PC-9 (cell line): ENCODE measurements around the gene PDIA6. TPM values are rescaled to one million over a fixed set of nuclear protein-coding genes. Genes with fewer than 3 reads are reported as not detected.

Experiments
- BruUV-seq: library from RNA; stranded (reverse); fragments of 400-500 nt; replicated peaks from 2 replicates; lab custom pipeline; 2021; lab: Mats Ljungman, UMichigan
- CTCF ChIA-PET: fragments of 300-600 bp; sonication (Branson Sonifier 250); formaldehyde crosslinking; loops from one replicate; lab custom pipeline; 2022; ENCODE audit warnings: antibody characterized with exemption; lab: Charles Lee
- POLR2A ChIA-PET: fragments of 300-600 bp; sonication (Branson Sonifier 250); formaldehyde crosslinking; loops from one replicate; lab custom pipeline; 2022; ENCODE audit warnings: antibody characterized with exemption; ENCODE audit not compliant: unreplicated experiment; lab: Charles Lee
- DNase-seq, 2 experiments: peaks; one replicate each; pipeline versions ENCODE4 v3.0.0 to v3.0.0-alpha.2; 2015 to 2022; ENCODE audit warnings: mixed read lengths in 1 of 2
- H2AFZ ChIP-seq: fragments of 200-600 bp; sonication (generic); 2 replicates; pipeline ENCODE4 v1.8.1; 2017; ENCODE audit warnings: antibody characterized with exemption
- H3F3A ChIP-seq: fragments of 200-600 bp; sonication (generic); 2 replicates; pipeline ENCODE4 v1.8.1; 2017; ENCODE audit warnings: antibody characterized with exemption, mild to moderate bottlenecking, low read depth; ENCODE audit not compliant: insufficient read depth
- H3K27ac ChIP-seq: fragments of 200-600 bp; sonication (generic); 2 replicates; pipeline ENCODE4 v1.6.1; 2016; ENCODE audit warnings: mixed run types
- H3K27me3 ChIP-seq: fragments of 200-600 bp; sonication (generic); 2 replicates; pipeline ENCODE4 v1.6.1; 2016; ENCODE audit warnings: low read depth, mixed run types; ENCODE audit not compliant: insufficient read depth
- H3K36me3 ChIP-seq: fragments of 200-600 bp; sonication (generic); 2 replicates; pipeline ENCODE4 v1.6.1; 2016; ENCODE audit warnings: low read depth, mixed run types
- H3K4me1 ChIP-seq: fragments of 200-600 bp; sonication (generic); replicated peaks from 2 replicates; pipeline ENCODE4 v1.6.1; 2016; ENCODE audit warnings: mixed run types; ENCODE audit not compliant: insufficient read depth
- H3K4me2 ChIP-seq: fragments of 200-600 bp; sonication (generic); 2 replicates; pipeline ENCODE4 v1.6.1; 2017; ENCODE audit warnings: mixed run types
- H3K4me3 ChIP-seq: fragments of 200-600 bp; sonication (generic); 2 replicates; pipeline ENCODE4 v1.6.1; 2016; ENCODE audit warnings: mixed run types
- H3K79me2 ChIP-seq: fragments of 200-600 bp; sonication (generic); 2 replicates; pipeline ENCODE4 v1.6.1; 2017; ENCODE audit warnings: low read depth, mixed run types
- H3K9me2 ChIP-seq: fragments of 200-600 bp; sonication (generic); 2 replicates; pipeline ENCODE4 v1.8.1; 2017; ENCODE audit warnings: mild to moderate bottlenecking; ENCODE audit not compliant: insufficient read depth
- H3K9me3 ChIP-seq: fragments of 200-600 bp; sonication (generic); 2 replicates; pipeline ENCODE4 v1.8.1; 2016; ENCODE audit warnings: low read depth; ENCODE audit not compliant: insufficient read depth
- H4K20me1 ChIP-seq: fragments of 200-600 bp; sonication (generic); 2 replicates; pipeline ENCODE4 v1.8.1; 2017; ENCODE audit not compliant: insufficient read depth
- EZH2 ChIP-seq: fragments of 200-600 bp; sonication (generic); IDR thresholded peaks from 2 replicates; pipeline ENCODE4 v1.8.0; 2017; ENCODE audit warnings: antibody characterized with exemption, low read depth
- intact Hi-C: fragments of 100-400 bp; cut with micrococcal nuclease; formaldehyde crosslinking; loops from one replicate; pipeline ENCODE4 v1.10.0; 2022; ENCODE audit not compliant: unreplicated experiment
- total RNA-seq: library from RNA; stranded (reverse); gene quantifications from 2 replicates; pipeline ENCODE4 v1.2.3, GENCODE V29; 2021
- TF ChIP-seq, protein P1 (sequence below): fragments of 200-600 bp; sonication (generic); conservative IDR thresholded peaks from 2 replicates; pipeline ENCODE4 v1.6.1; 2017; ENCODE audit warnings: mixed run types, antibody characterized with exemption, mild to moderate bottlenecking, moderate library complexity

PDIA6 gene
- total RNA-seq, 1 experiment from 2014 or later = 170 TPM

DNA sequence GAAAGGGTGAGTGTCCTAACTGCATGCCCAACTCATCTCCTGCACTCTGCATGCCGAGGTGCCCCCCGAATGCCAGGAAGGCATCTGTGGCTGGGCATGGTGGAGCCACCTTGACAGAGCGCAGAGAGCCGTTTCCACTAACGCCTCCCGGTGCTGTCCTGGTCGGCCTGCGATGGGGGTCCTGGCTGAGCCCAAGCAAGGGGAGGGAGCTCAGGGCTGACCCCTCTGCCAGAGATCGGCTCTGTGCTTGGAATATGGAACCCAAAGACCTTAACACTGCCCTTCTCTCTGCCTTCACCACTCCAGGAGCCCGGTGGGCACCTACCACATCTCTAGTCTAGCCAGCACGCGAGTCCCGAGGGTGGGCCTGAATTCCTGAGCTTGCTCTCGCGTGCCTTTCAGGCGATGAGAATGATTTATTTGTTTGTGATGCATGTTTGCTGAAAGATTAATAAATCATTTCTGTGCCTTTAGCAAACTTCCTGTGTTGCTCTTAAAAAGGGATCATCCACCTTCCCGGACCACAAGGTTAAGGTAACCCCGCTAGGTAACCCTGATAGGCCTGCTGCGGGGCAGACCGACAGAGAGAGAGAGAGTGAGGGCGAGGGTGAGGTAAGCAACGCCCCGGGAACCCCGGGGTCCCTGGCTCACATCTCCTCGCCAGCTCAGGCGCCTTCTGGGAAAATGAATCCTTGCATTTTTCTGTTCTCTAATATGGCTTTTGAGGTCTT is 35.3 kb downstream of the PDIA6 start:
- no peak for DNase-seq
- Histone ChIP-seq H3K4me1 (no peaks in the 10 kb centered on the region), H3F3A (peaks cover 6% of the 10 kb centered on the region), H4K20me1 (no peaks in the 10 kb centered on the region), H3K9me2 (no peaks in the 10 kb centered on the region), H3K4me3 (no peak overlapping the region), H3K4me2 (no peak overlapping the region), H3K9me3 (no peaks in the 10 kb centered on the region), H3K27ac (no peak overlapping the region), H3K36me3 (peaks cover 9% of the 10 kb centered on the region; the same call in 1 of the 2 replicates), H3K27me3 (no peaks in the 10 kb centered on the region), H3K79me2 (no peaks in the 10 kb centered on the region), H2AFZ (no peak overlapping the region)
- ChIA-PET POLR2A (no interaction called here), CTCF (no interaction called here)
- no TSS peak for BruUV-seq
- TF ChIP-seq, protein P1, sequence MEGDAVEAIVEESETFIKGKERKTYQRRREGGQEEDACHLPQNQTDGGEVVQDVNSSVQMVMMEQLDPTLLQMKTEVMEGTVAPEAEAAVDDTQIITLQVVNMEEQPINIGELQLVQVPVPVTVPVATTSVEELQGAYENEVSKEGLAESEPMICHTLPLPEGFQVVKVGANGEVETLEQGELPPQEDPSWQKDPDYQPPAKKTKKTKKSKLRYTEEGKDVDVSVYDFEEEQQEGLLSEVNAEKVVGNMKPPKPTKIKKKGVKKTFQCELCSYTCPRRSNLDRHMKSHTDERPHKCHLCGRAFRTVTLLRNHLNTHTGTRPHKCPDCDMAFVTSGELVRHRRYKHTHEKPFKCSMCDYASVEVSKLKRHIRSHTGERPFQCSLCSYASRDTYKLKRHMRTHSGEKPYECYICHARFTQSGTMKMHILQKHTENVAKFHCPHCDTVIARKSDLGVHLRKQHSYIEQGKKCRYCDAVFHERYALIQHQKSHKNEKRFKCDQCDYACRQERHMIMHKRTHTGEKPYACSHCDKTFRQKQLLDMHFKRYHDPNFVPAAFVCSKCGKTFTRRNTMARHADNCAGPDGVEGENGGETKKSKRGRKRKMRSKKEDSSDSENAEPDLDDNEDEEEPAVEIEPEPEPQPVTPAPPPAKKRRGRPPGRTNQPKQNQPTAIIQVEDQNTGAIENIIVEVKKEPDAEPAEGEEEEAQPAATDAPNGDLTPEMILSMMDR = no peak
- no peak for TF ChIP-seq EZH2
- intact Hi-C loops = no loop called here

GRCh38 chr2:10776231-10776977 is 36.2 kb downstream of the PDIA6 start:
- Histone ChIP-seq H3K79me2 (no peaks in the 10 kb centered on the region), H3K27me3 (no peaks in the 10 kb centered on the region), H4K20me1 (no peaks in the 10 kb centered on the region), H3F3A (peaks cover 6% of the 10 kb centered on the region), H3K4me1 (no peaks in the 10 kb centered on the region), H2AFZ (no peak overlapping the region), H3K9me3 (no peaks in the 10 kb centered on the region), H3K36me3 (peaks cover under 1% of the 10 kb centered on the region; the same call in 1 of the 2 replicates), H3K4me3 (no peak overlapping the region), H3K9me2 (no peaks in the 10 kb centered on the region), H3K4me2 (no peak overlapping the region), H3K27ac (no peak overlapping the region)
- intact Hi-C loops = no loop called here
- ChIA-PET CTCF (interaction anchor here (0.5 kb wide), 1 partner anchor 15 kb away, joined by 8 read pairs; no protein-coding TSS in a partner anchor), POLR2A (no interaction called here)
- no TSS peak for BruUV-seq
- DNase-seq = no peak
- no peak for TF ChIP-seq EZH2
- TF ChIP-seq, protein P1 = no peak

GRCh38 chr2:10775831-10776230 is 36.8 kb downstream of the PDIA6 start:
- Histone ChIP-seq H3K4me1 (no peaks in the 10 kb centered on the region), H3K4me2 (no peak overlapping the region), H3F3A (peaks cover 6% of the 10 kb centered on the region), H3K9me2 (no peaks in the 10 kb centered on the region), H3K27ac (no peak overlapping the region), H3K79me2 (no peaks in the 10 kb centered on the region), H3K27me3 (no peaks in the 10 kb centered on the region), H3K36me3 (no peaks in the 10 kb centered on the region), H4K20me1 (no peaks in the 10 kb centered on the region), H3K9me3 (no peaks in the 10 kb centered on the region), H2AFZ (no peak overlapping the region), H3K4me3 (no peak overlapping the region)
- intact Hi-C loops = loop anchor here (2.0 kb wide), 1 partner anchor 67 kb away; no protein-coding TSS in a partner anchor
- no peak for DNase-seq
- TF ChIP-seq EZH2 = no peak
- TF ChIP-seq, protein P1 = no peak
- no TSS peak for BruUV-seq
- ChIA-PET POLR2A (no interaction called here), CTCF (no interaction called here)
